DMS153 treated with DMSO at 0.1 percent for 48 hours (cell line): Measurements from ENCODE around the gene GRM5.
"Not testable (repeated sequence)": the region's sequence is repeated elsewhere in the genome, so short reads cannot be mapped to it uniquely, and the experiment has no call there.

Source experiments
- DNase-seq: peaks from one replicate; lab custom pipeline; 2025; ENCODE audit not compliant: unreplicated experiment; lab: John Stamatoyannopoulos, UW

The GRM5 gene

GRCh38 chr11:88975441-88975840 lies 90.3 kb downstream of the GRM5 start:
- DNase-seq, result not testable (repeated sequence)

DNA sequence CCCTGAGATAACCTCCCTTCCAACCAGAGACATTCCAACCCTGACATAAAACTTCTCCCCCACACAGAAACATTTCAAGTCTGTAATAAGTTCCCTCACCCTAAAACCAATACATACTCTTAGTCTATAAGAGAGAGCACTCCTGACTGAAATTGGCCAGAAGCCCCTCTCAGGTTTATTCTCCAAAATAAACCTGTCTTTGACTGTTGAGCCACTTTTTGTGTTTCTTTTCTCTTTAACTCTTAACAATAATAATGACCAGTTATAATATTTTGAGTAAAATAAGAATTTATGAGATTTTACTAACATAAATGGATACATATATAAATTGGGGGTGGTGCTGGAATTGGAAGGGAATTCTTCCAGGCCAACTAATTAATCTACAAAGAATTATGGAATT lies 93.6 kb downstream of the GRM5 start:
- DNase-seq, result no peak

- not testable (repeated sequence) for DNase-seq
Measured at GRCh38 chr11:88961621-88962020, 104.2 kb downstream of the GRM5 start.

GRCh38 chr11:88959857-88960256 lies 105.9 kb downstream of the GRM5 start:
- DNase-seq, result not testable (repeated sequence)

- DNase-seq, result no peak
Measured at GRCh38 chr11:88950975-88951374, 114.8 kb downstream of the GRM5 start.

GRCh38 chr11:88948908-88949307 lies 116.9 kb downstream of the GRM5 start:
- DNase-seq, result not testable (repeated sequence)

DNA sequence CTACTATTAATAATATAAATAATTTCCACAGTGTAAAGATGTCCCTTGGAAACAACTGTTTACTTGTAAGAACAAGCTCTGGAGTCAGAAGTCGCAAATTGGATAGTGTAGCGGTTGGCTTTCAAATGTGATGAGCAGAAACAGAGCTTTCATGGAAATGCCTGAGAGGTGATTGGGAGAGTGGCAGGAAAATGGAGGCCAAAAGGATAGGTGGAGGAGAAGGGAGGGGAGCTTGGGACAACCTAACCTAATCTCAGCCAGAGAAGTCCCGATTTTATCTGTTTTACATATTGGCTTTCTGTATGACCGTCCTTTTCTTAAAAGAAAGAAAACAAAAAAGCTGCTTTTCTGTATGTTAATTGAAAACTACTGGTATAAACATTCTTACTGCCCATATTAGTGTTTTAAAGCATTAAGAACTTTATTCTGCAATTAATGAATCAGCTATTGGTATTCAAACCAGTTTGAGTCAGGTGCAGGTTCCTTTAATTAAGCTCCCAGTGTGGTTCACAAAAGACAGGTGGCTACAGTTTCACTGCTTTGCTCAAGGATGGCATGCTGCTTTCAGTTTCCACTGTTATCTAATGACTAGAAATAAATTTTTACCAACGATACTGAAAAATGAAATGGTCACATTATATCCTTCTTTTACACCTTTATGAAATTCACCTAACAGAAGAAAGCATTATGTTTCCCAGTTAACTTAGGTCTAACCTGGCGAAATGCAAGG lies 117.8 kb downstream of the GRM5 start:
- not testable (repeated sequence) for DNase-seq

- DNase-seq, result not testable (repeated sequence)
Measured at GRCh38 chr11:88929665-88930064, 136.1 kb downstream of the GRM5 start.

DNA sequence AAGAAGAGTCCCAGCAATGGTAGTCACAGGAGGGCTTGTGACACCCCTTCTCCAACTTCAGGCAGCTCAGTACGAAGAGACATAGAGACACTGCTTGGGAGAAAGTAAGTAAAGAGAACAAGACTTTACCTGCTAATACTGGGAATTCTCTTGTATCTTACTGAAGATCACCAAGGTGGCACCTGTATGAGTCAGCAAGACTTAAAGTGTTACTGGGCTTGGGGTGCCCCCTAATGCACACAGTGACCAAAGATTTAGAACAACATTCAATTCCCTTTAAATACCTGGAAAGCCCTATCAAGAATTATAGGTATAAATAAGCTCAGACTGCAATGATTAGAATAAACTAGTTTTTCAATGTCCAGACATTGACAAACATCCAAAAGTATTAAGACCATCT lies 148.7 kb downstream of the GRM5 start:
- DNase-seq, result not testable (repeated sequence)

- DNase-seq, result no peak
Measured at GRCh38 chr11:88909500-88909899, 156.3 kb downstream of the GRM5 start.

GRCh38 chr11:88901436-88901835 lies 164.3 kb downstream of the GRM5 start:
- DNase-seq, result not testable (repeated sequence)

DNA sequence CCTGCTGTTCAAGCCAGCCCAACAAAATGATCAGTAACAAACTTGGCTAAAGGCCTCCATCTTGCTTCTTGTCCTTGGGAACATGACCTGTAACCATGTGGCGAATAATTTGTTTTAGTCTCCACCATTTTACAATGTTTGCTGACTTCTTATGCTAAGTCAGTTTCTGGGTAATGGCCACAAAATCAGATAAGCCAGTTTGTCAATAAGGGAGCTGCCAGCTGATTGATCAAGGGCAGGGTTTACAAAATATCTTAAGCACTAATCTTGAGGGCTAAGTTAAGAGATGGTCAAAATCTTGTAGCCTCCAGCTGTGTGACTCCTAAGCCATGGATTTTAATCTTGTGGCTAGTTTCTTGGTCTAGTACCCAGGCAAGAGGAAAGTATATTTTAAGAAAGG lies 176.9 kb downstream of the GRM5 start:
- not testable (repeated sequence) for DNase-seq

GRCh38 chr11:88886796-88887195 lies 179.0 kb downstream of the GRM5 start:
- DNase-seq, result no peak

- DNase-seq, result not testable (repeated sequence)
Measured at GRCh38 chr11:88882800-88883199, 183.0 kb downstream of the GRM5 start.

GRCh38 chr11:88861618-88862017 lies 204.2 kb downstream of the GRM5 start:
- DNase-seq, result no peak

DNA sequence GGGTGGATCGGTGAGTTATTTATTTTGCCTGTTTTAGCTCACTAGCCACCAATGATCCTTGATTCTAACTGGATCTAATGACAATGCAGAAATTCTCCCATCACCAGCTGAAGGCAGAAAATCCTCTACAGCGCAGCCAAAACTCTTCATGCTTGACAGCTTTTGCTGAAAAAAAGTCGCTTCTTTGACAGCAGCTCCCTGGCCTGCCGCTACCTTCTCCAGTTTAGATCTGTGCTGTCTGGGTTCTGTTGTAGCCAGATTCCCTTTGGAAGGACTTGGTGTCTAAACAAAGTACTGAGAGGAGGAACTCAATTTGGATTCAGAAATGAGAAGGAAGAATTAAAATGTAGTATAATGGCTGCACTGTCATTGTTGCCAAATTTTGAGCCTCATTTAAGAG lies 205.4 kb downstream of the GRM5 start:
- DNase-seq, result not testable (repeated sequence)

DNA sequence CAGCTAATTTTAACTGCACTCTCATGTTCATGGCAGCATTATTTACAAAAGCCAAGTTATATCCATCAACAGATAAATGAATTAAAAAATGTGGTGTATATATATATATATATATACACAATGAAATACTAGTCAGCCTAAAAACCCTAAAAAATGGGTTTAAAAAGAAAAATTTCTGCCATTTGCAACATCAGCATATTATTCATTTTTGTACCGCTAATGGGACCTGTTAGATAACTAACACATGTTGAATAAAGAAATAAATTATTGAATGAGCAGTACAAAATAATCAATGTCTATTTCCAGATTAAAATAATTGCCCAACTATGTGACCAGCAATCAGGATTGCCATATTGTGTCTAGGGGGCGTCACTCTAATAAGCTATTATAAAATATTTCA lies 211.8 kb downstream of the GRM5 start:
- DNase-seq, result not testable (repeated sequence)

- not testable (repeated sequence) for DNase-seq
Measured at GRCh38 chr11:88851547-88851946, 214.2 kb downstream of the GRM5 start.

- not testable (repeated sequence) for DNase-seq
Measured at GRCh38 chr11:88849773-88850172, 216.0 kb downstream of the GRM5 start.

- no peak for DNase-seq
Measured at GRCh38 chr11:88849368-88849767, 216.4 kb downstream of the GRM5 start.

- not testable (repeated sequence) for DNase-seq
Measured at GRCh38 chr11:88846266-88846665, 219.5 kb downstream of the GRM5 start.

GRCh38 chr11:88844941-88845340 lies 220.8 kb downstream of the GRM5 start:
- not testable (repeated sequence) for DNase-seq
